GM18873 (cell line): ENCODE results near the gene OR52B4.
"Not testable (repeated sequence)": the region's sequence is repeated elsewhere in the genome, so short reads cannot be mapped to it uniquely, and the experiment has no call there.

Experiments
- ATAC-seq: cut with Tn5 transposase; IDR thresholded peaks from one replicate; pipeline ENCODE4 v1.9.1; 2021; ENCODE audit warnings: mild to moderate bottlenecking, moderate library complexity, moderate number of reproducible peaks; ENCODE audit not compliant: unreplicated experiment, low FRiP score

OR52B4 gene

GRCh38 chr11:4368286-4368685, at the start of gene OR52B4:
OR52B4 (minus strand) TSS chr11:4368386; CDS start chr11:4368295, 91 bp downstream.
- no peak for ATAC-seq

- no peak for ATAC-seq
Observed at GRCh38 chr11:4416816-4417215, 48.6 kb upstream of the OR52B4 start.

DNA sequence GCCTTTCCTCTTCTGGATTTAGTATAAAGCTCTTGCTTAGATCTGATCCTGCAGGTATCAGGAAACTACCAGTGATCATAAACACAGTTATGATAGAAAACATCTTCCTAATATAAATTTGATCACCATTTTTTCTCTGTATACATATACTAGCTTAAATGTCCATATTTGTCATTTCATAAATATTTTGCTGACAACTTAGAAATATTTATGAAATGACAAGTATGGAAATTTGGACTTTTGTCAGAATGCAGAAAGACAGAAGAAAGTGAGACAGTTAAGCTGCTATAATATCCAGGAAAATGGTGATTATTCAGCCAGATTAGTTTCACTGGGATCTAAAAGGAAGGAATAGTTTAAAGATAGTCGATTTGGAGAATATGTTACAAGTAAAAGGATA, 48.1 kb upstream of the OR52B4 start:
- no peak for ATAC-seq

DNA sequence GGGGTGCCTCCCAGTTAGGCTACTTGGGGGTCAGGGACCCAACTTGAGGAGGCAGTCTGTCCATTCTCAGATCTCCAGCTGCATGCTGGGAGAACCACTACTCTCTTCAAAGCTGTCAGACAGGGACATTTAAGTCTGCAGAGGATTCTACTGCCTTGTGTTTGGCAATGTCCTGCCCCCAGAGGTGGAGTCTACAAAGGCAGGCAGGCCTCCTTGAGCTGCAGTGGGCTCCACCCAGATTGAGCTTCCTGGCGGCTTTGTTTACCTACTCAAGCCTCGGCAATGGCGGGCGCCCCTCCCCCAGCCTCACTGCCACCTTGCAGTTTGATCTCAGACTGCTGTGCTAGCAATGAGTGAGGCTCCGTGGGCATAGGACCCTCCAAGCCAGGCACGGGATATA, 38.0 kb upstream of the OR52B4 start:
- not testable (repeated sequence) for ATAC-seq

- ATAC-seq, result no peak
Observed at GRCh38 chr11:4393858-4394223, 25.7 kb upstream of the OR52B4 start.

GRCh38 chr11:4393209-4393857, 25.1 kb upstream of the OR52B4 start, which contains the start of gene TRIM21:
TRIM21 (minus strand) TSS chr11:4393702; CDS start chr11:4390409, 3,293 bp downstream.
- ATAC-seq, result peak; percentile 99

GRCh38 chr11:4388221-4388620, 20.0 kb upstream of the OR52B4 start:
- no peak for ATAC-seq

GRCh38 chr11:4385978-4386740, 18.0 kb upstream of the OR52B4 start:
- ATAC-seq, result no peak

DNA sequence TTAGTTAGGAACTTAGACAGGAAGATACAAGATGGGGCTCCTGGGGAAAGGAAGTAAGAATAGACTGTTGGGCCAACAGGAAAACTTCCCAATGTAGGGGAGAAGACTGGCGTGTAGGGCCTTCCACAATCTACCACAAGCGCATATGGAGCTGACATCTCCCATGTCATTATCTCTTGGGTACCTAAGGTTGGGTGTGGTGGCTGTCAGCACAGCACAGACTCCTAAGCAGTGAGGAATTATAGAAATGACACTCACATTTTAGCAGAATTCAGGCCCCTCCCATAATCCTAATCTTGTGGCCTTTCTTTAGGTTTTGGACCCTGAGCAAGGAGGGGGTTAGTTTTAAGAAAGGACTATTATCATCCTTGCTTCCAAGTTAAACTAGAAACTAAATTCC, 13.7 kb upstream of the OR52B4 start:
- ATAC-seq, result no peak

DNA sequence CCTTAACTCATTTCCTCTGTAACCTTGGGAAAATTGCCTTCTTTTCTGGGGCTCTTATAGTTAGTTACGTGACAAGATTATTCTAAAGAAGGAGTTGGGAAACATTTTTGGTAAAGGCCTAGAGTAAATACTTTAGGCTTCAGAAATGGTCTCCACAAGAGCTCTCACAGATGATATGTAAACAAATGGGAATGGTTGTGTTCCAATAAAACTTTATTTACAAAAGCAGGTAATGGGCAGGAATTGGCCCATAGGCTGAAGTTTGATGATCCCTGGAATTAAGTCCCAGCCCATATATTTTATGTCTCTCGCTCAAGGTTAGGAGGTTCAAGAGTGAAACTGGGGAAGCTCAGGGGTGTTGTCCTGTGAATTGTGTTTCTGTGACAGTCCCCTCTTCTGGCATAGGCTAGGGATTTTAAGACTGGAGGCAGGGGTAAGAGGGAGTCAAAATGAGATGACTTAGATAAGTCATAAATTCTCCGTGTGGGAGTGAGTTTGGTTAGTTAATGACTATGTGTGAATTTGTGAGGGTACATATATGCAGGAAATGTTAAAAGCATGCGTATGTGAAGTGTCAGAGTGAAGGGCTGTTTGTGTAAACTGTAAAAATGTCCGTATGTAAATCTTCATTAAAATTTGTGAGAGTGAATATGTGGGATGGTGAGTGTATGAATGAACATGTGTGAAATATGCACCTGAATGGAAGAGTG, 7.4 kb upstream of the OR52B4 start:
- no peak for ATAC-seq

- ATAC-seq, result no peak
Observed at GRCh38 chr11:4370166-4370565, 2.0 kb upstream of the OR52B4 start.

DNA sequence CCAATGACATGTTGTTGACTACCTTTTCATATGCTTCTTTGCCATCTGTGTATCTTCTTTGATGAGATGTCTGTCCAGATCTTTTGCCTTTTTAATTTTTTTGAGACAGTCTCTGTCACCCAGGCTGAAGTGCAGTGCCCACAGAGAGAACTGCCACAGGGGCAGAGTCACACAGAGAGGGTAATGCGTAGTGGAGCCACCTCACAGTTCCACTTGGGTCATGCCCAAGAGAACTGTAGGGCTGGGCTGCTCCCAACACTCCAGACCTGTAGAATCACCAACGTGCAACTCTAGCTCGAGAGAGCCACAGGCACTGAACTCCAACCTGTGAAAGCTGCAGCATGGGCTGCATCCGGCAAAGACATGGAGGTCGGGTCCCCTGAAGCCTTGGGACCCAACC, 20.0 kb downstream of the OR52B4 start:
- not testable (repeated sequence) for ATAC-seq

DNA sequence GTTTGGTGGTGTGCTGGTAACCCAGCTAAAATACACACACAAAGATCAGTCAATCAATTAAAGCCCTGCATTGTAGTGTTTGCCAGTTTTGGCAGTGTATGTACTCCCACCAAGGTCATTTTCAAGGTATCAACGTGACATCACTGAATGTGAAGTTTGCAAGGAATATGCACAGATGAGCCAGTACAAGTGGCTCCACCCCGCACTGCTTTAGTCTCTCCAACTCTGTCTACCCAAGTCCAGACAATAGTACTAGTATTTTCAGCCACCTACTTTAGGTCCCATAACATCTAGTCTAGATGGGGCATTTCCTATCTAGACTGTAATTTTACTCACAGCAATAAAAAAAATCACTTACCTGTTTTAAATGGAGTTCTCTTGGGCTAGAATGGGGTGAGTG, 22.8 kb downstream of the OR52B4 start:
- not testable (repeated sequence) for ATAC-seq

GRCh38 chr11:4334356-4334755, 33.8 kb downstream of the OR52B4 start:
- not testable (repeated sequence) for ATAC-seq
